ENCODE data around the gene CYB5R4.

DNA sequence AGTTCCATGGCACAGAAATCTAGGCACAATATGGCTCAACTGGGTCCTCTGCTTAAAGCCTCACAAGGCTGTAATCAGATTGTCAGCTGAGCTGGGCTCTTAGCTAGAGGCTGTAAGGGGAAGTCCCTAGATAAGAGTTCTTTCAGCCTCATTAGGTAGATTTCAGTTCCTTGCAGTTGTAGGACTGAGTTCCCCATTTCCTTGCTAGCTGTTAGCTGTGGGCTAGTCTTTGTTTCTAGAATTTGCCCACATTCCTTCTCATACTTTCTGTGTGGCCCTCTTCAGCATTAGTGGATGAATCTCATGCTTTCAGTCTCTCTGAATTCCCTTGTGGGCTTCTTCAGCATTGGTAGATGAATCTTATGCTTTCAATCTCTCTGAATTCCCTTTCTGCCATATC is 103.1 kb downstream of the CYB5R4 start:
- TF ChIP-seq, protein P1, sequence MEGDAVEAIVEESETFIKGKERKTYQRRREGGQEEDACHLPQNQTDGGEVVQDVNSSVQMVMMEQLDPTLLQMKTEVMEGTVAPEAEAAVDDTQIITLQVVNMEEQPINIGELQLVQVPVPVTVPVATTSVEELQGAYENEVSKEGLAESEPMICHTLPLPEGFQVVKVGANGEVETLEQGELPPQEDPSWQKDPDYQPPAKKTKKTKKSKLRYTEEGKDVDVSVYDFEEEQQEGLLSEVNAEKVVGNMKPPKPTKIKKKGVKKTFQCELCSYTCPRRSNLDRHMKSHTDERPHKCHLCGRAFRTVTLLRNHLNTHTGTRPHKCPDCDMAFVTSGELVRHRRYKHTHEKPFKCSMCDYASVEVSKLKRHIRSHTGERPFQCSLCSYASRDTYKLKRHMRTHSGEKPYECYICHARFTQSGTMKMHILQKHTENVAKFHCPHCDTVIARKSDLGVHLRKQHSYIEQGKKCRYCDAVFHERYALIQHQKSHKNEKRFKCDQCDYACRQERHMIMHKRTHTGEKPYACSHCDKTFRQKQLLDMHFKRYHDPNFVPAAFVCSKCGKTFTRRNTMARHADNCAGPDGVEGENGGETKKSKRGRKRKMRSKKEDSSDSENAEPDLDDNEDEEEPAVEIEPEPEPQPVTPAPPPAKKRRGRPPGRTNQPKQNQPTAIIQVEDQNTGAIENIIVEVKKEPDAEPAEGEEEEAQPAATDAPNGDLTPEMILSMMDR (IDR thresholded peaks at IDR 0.05) = no peak
- no peak for TF ChIP-seq POLR2A (IDR thresholded peaks at IDR 0.05; ENCODE audit: low read depth)

All from esophagus muscularis mucosa (tissue), 3 donors.